Measurements from ENCODE around the gene EHD4.

The EHD4 gene

DNA sequence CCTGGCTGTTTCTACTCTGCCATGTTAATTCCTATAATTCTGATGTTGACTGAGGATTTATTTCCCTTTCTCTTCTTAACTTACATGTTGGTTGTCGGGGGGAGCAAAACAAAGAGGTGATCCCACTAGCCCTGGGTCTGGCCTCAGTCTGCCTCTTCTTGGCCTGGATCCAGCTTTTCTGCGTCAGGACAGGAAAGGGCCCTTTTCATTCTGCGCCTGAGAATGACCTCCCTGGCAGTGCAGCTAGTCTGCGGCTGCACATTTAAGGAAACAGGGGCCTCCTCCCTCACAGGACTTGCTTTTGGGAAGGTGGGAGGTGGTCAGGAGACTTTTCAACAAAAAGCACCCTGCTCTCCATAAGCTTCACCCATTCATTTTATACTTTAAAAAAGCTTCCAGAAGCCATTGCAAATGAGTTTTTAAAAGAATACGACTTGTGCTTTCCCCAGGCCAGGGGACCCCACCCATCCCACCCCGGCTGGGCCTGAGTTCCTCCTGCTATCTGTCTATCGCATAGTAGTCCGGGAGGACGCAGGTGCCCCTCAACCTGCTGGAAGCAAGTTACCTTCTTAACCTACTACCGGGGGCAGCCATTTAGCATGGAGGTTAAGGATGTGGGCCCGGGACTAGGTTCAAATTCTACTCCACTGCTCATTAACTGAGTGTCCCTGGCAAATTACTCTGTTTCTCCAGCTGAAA is 21.3 kb upstream of the EHD4 start:
- no peak overlapping the region for H3K9ac ChIP-seq (ENCODE audit: low read depth, low read length)
- no peaks in the 10 kb centered on the region for H3K27me3 ChIP-seq (ENCODE audit: control insufficient read depth, insufficient read depth, low read length)
- H3K4me1 ChIP-seq (ENCODE audit: control insufficient read depth, insufficient read depth, low read length): peaks cover 3% of the 10 kb centered on the region
- H3K9me3 ChIP-seq (ENCODE audit: control insufficient read depth, insufficient read depth, low read length): no peaks in the 10 kb centered on the region
- no peak overlapping the region for H3K4me3 ChIP-seq (ENCODE audit: low read depth, low read length)
- no peaks in the 10 kb centered on the region for H3K36me3 ChIP-seq (ENCODE audit: control insufficient read depth, insufficient read depth, low read length)

DNA sequence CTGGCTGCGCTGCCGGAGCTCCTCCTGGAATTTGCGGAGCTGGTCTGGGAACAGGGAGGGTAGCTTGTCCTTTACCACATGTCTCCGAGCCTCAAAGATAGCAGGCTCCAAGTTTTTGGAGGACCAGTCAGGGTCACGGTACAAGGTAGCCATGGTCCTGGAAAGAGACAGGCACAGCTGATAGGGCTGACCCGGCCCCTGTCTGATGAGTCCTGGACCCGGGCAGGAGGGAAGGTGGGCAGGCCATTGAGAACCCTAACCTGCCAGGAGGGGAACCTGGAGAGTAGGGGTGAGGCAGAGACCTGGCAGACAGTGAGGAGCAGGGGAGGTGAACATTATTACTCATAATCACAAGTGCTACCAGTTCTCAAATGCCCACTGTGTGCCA is 20.4 kb upstream of the EHD4 start:
- H3K9me3 ChIP-seq (ENCODE audit: control insufficient read depth, insufficient read depth, low read length): no peaks in the 10 kb centered on the region
- H3K27me3 ChIP-seq (ENCODE audit: control insufficient read depth, insufficient read depth, low read length): no peaks in the 10 kb centered on the region
- no peak overlapping the region for H3K4me3 ChIP-seq (ENCODE audit: low read depth, low read length)
- peaks cover 3% of the 10 kb centered on the region for H3K4me1 ChIP-seq (ENCODE audit: control insufficient read depth, insufficient read depth, low read length)
- no peaks in the 10 kb centered on the region for H3K36me3 ChIP-seq (ENCODE audit: control insufficient read depth, insufficient read depth, low read length)
- no peak overlapping the region for H3K9ac ChIP-seq (ENCODE audit: low read depth, low read length)

DNA sequence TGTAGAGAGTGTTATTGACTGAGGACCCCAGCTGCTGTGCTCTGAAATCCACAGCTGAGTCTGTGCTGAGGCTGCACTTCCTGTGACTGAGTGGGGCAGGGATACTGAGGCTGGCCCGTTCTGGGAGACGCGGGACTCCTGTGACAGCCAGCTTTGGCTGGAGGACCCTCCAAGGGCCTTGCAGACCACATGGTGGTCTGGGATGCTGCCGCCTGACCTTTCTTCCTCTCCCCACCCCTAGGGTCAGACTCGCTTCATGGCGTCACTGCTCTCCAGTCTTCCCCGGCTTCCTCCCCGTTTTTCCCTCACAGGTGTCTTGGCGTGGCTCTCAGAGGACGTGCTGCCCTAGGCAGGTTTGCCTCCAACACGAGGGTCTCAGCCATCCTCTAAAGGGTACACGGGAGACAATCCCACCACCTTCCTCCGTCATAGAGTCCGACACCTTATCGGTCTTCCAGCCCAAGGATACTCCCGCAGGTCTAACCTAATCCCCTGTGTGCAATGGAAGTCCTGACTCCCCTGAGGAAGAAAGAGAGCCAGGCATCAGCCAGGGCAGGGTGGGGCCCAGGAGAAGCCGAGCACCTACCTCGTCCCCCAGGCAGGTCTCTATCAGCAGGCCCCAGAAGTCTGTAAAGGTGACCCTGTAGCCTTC is 19.9 kb upstream of the EHD4 start:
- Histone ChIP-seq H3K36me3 (ENCODE audit: control insufficient read depth, insufficient read depth, low read length) (no peaks in the 10 kb centered on the region), H3K9me3 (ENCODE audit: control insufficient read depth, insufficient read depth, low read length) (no peaks in the 10 kb centered on the region), H3K4me1 (ENCODE audit: control insufficient read depth, insufficient read depth, low read length) (peaks cover 3% of the 10 kb centered on the region), H3K4me3 (ENCODE audit: low read depth, low read length) (no peak overlapping the region), H3K9ac (ENCODE audit: low read depth, low read length) (no peak overlapping the region), H3K27me3 (ENCODE audit: control insufficient read depth, insufficient read depth, low read length) (no peaks in the 10 kb centered on the region)

DNA sequence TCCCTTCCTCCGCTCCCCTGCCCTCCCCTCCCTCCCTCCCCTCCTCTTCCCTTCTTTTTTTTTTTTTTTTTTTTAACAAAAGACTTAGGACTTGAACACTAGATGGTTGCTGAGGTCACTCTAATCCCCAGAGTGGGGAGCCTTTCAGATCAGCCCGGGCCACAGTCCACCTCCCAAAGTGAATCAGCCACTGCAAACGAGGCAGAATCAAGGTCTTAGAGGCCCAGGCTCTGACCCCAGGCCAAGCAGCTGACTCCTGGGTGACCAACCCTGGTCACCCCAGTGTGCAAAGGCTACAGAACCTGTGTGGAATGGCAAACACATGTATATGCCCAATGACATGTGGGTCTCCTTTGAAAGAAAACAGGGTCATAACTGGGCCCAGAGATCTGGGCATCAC is 18.3 kb upstream of the EHD4 start:
- no peaks in the 10 kb centered on the region for H3K36me3 ChIP-seq (ENCODE audit: control insufficient read depth, insufficient read depth, low read length)
- H3K4me3 ChIP-seq (ENCODE audit: low read depth, low read length): no peak overlapping the region
- no peak overlapping the region for H3K9ac ChIP-seq (ENCODE audit: low read depth, low read length)
- no peaks in the 10 kb centered on the region for H3K27me3 ChIP-seq (ENCODE audit: control insufficient read depth, insufficient read depth, low read length)
- peaks cover 3% of the 10 kb centered on the region for H3K4me1 ChIP-seq (ENCODE audit: control insufficient read depth, insufficient read depth, low read length)
- no peaks in the 10 kb centered on the region for H3K9me3 ChIP-seq (ENCODE audit: control insufficient read depth, insufficient read depth, low read length)

DNA sequence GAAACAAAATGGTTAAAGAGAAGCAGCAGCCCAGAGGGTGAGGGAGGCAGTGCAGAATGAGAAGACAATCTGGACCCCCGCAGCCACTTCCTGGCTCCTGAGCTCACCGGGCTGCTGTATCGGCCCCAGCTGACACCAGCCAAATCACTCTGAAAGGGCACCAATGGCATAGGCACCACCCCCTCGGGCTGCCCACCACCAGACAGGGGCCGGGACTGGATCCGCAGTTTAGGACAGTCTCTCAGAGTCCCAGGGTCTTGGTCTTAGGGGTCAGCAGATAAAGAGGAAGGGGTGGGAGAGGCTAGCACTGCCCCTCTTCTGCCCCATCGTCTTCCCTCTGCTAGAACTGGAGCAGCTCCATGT is 17.9 kb upstream of the EHD4 start:
- Histone ChIP-seq H3K9ac (ENCODE audit: low read depth, low read length) (no peak overlapping the region), H3K4me1 (ENCODE audit: control insufficient read depth, insufficient read depth, low read length) (peaks cover 3% of the 10 kb centered on the region)

DNA sequence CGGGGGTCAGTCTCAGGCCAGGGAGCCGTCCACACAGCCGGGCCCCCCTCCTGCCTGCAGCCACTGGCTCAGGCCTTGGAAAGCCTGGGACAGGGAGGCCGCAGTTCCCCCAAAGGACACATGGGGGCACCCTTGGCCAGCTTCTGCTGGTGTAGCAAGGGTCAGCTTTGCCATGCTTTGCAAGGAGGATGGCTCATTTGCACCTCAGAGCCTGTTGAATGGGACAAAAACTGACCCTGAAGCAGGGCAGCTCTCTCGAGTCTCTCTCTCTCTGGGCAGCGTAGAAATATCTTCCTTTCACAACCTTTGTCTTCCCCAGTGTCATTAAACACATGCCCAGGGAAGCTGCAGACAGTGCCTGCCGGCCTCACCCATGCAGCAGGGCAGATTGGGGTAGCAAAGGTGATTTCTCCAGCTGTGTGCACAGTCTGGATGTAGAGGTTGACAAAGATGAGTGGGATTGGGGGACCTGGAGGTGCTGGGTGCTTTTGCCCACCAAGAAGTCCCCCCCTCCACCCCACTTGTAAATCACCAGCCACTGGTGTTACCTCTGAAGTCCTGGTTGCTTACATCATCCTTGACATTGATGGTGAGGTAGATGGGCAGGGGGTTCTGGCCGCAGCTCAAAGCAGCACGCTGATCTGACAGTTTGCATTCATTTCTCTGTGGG is 17.4 kb upstream of the EHD4 start:
- Histone ChIP-seq H3K4me3 (ENCODE audit: low read depth, low read length) (no peak overlapping the region), H3K27me3 (ENCODE audit: control insufficient read depth, insufficient read depth, low read length) (no peaks in the 10 kb centered on the region), H3K4me1 (ENCODE audit: control insufficient read depth, insufficient read depth, low read length) (peaks cover 3% of the 10 kb centered on the region), H3K9ac (ENCODE audit: low read depth, low read length) (no peak overlapping the region), H3K36me3 (ENCODE audit: control insufficient read depth, insufficient read depth, low read length) (no peaks in the 10 kb centered on the region), H3K9me3 (ENCODE audit: control insufficient read depth, insufficient read depth, low read length) (no peaks in the 10 kb centered on the region)

More for the DNA sequence above, 17.9 kb upstream of the EHD4 start:
- Histone ChIP-seq H3K9me3 (ENCODE audit: control insufficient read depth, insufficient read depth, low read length) (no peaks in the 10 kb centered on the region), H3K36me3 (ENCODE audit: control insufficient read depth, insufficient read depth, low read length) (no peaks in the 10 kb centered on the region), H3K4me3 (ENCODE audit: low read depth, low read length) (no peak overlapping the region), H3K27me3 (ENCODE audit: control insufficient read depth, insufficient read depth, low read length) (no peaks in the 10 kb centered on the region)

DNA sequence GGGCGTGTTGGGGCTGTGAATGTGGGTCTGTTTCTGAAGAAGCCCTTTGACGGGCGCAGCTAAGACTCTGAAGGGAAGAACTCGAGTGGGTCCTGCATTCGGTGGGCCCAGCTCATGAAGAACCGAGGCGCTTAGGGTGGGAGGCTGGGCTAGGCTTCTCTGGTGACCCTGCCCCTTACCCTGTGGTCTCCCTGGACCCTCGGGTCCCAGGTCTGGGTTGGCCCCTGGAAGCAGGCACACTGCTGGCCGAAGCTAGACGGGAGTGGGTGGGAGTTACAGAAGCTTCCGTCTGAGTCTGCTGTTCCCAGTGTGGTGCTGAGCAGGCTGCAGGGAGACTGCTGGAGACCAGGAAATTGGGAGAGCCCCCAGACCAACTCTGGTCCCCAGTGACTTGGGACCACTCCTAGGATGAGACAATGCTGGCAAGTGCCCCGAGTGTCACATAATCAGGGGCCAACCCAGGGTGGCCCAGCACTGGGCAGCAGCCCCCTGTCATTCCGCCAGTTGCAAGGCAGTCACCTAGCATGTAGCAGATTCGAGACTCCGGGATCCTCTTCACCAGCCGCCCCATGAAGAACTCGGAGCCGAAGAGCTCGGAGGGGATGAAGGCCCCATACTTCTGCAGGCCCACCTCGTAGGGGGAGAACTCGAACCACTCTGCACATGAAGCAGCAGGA is 16.7 kb upstream of the EHD4 start:
- Histone ChIP-seq H3K9me3 (ENCODE audit: control insufficient read depth, insufficient read depth, low read length) (no peaks in the 10 kb centered on the region), H3K4me1 (ENCODE audit: control insufficient read depth, insufficient read depth, low read length) (peaks cover 3% of the 10 kb centered on the region), H3K36me3 (ENCODE audit: control insufficient read depth, insufficient read depth, low read length) (no peaks in the 10 kb centered on the region), H3K27me3 (ENCODE audit: control insufficient read depth, insufficient read depth, low read length) (no peaks in the 10 kb centered on the region), H3K9ac (ENCODE audit: low read depth, low read length) (no peak overlapping the region), H3K4me3 (ENCODE audit: low read depth, low read length) (no peak overlapping the region)

DNA sequence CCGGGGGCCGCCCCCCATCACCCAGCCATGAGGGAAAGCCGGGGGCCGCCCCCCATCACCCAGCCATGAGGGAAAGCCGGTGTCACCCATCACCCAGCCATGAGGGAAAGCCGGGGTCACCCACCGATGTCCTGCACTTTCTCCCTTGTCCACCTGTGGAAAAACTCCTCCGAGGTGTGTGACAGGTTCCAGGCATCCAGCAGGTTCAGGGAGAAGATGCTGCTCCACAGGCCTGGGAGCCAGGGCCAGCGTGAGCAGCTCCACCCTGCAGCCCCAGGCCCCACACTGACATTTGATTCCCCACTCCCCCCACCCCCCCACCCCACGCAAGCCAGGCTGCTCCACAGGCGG is 15.5 kb upstream of the EHD4 start:
- no peaks in the 10 kb centered on the region for H3K36me3 ChIP-seq (ENCODE audit: control insufficient read depth, insufficient read depth, low read length)
- H3K4me3 ChIP-seq (ENCODE audit: low read depth, low read length): no peak overlapping the region
- no peak overlapping the region for H3K9ac ChIP-seq (ENCODE audit: low read depth, low read length)
- no peaks in the 10 kb centered on the region for H3K27me3 ChIP-seq (ENCODE audit: control insufficient read depth, insufficient read depth, low read length)
- no peaks in the 10 kb centered on the region for H3K9me3 ChIP-seq (ENCODE audit: control insufficient read depth, insufficient read depth, low read length)
- H3K4me1 ChIP-seq (ENCODE audit: control insufficient read depth, insufficient read depth, low read length): peaks cover 3% of the 10 kb centered on the region

DNA sequence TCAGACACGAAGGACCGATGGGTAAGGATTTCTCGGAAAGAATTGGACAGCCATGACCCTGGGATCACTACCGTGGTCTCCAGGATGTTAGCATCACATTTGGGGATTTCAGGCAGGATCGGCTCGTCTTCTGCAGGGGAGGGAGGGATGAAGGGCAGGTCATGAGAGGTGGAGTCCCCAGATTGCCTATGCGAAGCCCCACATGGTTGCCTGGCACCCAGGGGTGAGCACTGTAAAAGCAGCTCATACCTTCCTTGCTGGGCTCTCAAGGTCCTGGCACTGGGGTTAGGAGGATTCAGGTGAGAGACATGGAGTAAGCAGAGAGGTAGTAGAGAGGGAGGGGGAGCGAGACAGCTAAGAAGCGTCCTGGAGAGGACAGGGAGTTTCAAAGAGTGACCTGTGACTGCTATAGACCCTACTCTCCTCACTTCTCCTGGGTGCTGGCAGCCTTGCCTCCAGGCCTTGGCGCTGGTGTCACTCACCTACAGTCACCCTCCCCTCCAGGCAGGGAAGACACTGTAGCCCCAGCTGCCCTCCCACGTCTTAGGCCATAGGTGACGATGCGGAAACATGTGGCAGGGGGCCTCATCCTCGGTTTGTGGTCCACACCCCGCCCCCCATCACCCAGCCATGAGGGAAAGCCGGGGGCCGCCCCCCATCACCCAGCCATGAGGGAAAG is 15.0 kb upstream of the EHD4 start:
- H3K9ac ChIP-seq (ENCODE audit: low read depth, low read length): no peak overlapping the region
- H3K4me3 ChIP-seq (ENCODE audit: low read depth, low read length): no peak overlapping the region
- no peaks in the 10 kb centered on the region for H3K36me3 ChIP-seq (ENCODE audit: control insufficient read depth, insufficient read depth, low read length)
- H3K4me1 ChIP-seq (ENCODE audit: control insufficient read depth, insufficient read depth, low read length): peaks cover 3% of the 10 kb centered on the region
- H3K9me3 ChIP-seq (ENCODE audit: control insufficient read depth, insufficient read depth, low read length): no peaks in the 10 kb centered on the region
- no peaks in the 10 kb centered on the region for H3K27me3 ChIP-seq (ENCODE audit: control insufficient read depth, insufficient read depth, low read length)

DNA sequence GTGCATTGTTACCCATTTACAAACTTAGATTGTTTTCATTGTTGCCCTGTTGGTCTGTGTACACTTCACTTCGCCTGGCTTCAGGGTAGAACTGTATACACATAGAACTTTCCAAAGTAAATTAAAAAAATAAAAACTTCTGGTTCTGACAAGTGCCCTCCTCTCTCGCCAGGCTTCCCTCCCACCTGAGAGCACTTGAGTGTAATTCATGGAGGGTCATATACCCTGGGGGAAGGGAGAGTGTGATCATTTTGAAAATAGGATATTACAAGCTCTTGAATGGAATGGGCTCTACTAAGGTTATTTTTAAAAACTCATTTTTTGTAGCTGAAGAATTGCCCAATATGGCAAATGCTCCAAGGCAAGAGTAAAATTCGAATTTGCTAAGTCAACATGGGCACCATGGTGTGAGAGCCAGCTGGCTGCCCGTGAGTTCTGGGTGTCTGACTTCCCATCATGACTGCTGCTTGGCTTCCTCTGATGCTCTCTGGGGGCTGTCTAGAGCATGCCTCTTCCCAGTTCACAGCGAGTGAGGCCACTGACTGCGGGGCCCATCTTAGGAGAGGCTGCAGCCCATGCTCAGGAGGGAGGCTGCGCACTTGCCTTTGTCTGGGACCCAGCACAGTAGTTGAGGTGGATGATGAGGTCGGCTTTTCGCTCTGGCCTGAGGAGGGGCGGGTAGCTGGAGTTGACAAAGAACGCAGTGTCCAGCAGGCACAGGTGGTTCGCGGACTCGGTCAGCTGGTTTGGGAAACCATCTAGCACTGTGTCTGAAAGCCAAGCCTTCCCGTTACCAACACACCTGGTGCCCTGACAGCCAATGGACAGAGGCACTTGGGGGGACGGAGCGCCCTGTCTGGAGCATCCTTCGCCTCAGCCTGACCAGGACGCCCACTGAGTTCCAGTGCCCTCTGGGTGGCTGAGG is 13.1 kb upstream of the EHD4 start:
- peak overlapping the region; percentile 37 for H3K9ac ChIP-seq (ENCODE audit: low read depth, low read length)
- H3K27me3 ChIP-seq (ENCODE audit: control insufficient read depth, insufficient read depth, low read length): no peaks in the 10 kb centered on the region
- no peaks in the 10 kb centered on the region for H3K36me3 ChIP-seq (ENCODE audit: control insufficient read depth, insufficient read depth, low read length)
- H3K4me1 ChIP-seq (ENCODE audit: control insufficient read depth, insufficient read depth, low read length): peaks cover 3% of the 10 kb centered on the region
- no peaks in the 10 kb centered on the region for H3K9me3 ChIP-seq (ENCODE audit: control insufficient read depth, insufficient read depth, low read length)
- no peak overlapping the region for H3K4me3 ChIP-seq (ENCODE audit: low read depth, low read length)

DNA sequence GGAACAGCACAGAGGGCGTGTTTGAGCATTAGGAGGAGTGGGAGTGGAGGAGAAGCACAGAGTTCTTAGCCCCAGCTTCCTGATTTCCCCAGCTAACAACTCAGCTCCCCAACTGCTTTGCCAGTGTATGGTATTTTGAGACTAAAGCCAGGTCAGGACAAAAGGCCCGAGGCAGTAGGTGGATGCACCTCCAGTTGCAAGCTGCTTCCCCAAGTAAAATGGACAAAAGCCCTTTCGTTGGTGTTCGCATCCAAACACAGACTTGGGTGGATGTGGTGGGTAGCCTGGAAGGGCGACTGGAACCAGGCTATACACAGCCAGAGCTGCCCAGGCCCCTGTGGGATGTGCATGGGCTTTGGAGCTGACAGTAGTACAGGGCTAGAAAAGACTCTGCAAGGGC is 12.3 kb upstream of the EHD4 start:
- Histone ChIP-seq H3K36me3 (ENCODE audit: control insufficient read depth, insufficient read depth, low read length) (no peaks in the 10 kb centered on the region), H3K27me3 (ENCODE audit: control insufficient read depth, insufficient read depth, low read length) (no peaks in the 10 kb centered on the region), H3K9ac (ENCODE audit: low read depth, low read length) (no peak overlapping the region), H3K4me3 (ENCODE audit: low read depth, low read length) (no peak overlapping the region), H3K9me3 (ENCODE audit: control insufficient read depth, insufficient read depth, low read length) (no peaks in the 10 kb centered on the region), H3K4me1 (ENCODE audit: control insufficient read depth, insufficient read depth, low read length) (peaks cover under 1% of the 10 kb centered on the region)
